Measurements from ENCODE around the gene TJAP1. TPM values are rescaled to one million over a fixed set of nuclear protein-coding genes. Genes with fewer than 3 reads are reported as not detected.

The TJAP1 gene
- total and polyA plus RNA-seq, 2 of the 8 experiments (the other 6 are each of a cell fraction or from before 2014, with no cell fraction given), result 30.7 to 40.4 TPM

GRCh38 chr6:43524483-43524961 is 47.2 kb downstream of the TJAP1 start:
- no peak overlapping the region for H4K5ac ChIP-seq (ENCODE audit: insufficient read length, low read depth, low read length)
- H3K9ac ChIP-seq (replicated peaks in 1 of 4; ENCODE audit: extremely low read depth in 1 of 4, low read depth in 3 of 4, low read length in 3 of 4), result no peak overlapping the region
- H3K4me1 ChIP-seq (replicated peaks in 1 of 4; ENCODE audit: control insufficient read depth in 3 of 4, insufficient read depth in 4 of 4, low read length in 3 of 4), result no peaks in the 10 kb centered on the region
- FAIRE-seq, result no peak
- H3K14ac ChIP-seq (ENCODE audit: insufficient read length), result no peak overlapping the region
- no peak overlapping the region for H3K18ac ChIP-seq (ENCODE audit: extremely low read depth, low read length)
- no peak overlapping the region for H4K91ac ChIP-seq (replicated peaks; ENCODE audit: insufficient read length, low read length)
- no peak overlapping the region for H3K56ac ChIP-seq (replicated peaks; ENCODE audit: insufficient read length, low read depth, low read length)
- POLR2A ChIA-PET (ENCODE audit: partially characterized antibody), result interaction anchor here (0.6 to 12.4 kb wide), 8 partner anchors 7 to 723 kb away, joined by 3 to 147 read pairs (median 4); partner anchors contain the start of genes LRRC73, POLH, POLR1C and XPO5
- no peak overlapping the region for H2BK12ac ChIP-seq (ENCODE audit: low read depth, low read length)
- no peak overlapping the region for H2AK5ac ChIP-seq (ENCODE audit: low read depth, low read length)
- TF ChIP-seq GTF2F1 (IDR thresholded peaks at IDR 0.05; ENCODE audit: borderline replicate concordance, low read depth, low read length) (no peak), CREB1 (IDR thresholded peaks at IDR 0.05) (no peak), TAF7 (optimal IDR thresholded peaks at IDR 0.05; ENCODE audit: borderline replicate concordance, low read depth, low read length) (no peak), POU5F1 (IDR thresholded peaks at IDR 0.05; ENCODE audit: low read depth, low read length) (no peak), SP4 (IDR thresholded peaks at IDR 0.05; ENCODE audit: low read length) (no peak), NRF1 (IDR thresholded peaks at IDR 0.05; ENCODE audit: low read depth, low read length) (no peak), ASH2L (IDR thresholded peaks at IDR 0.05; ENCODE audit: low read length) (no peak)
- H4K20me1 ChIP-seq (replicated peaks in 1 of 2; ENCODE audit: control insufficient read depth in 1 of 2, insufficient read depth in 2 of 2, low read length in 2 of 2), result peaks cover 6 to 7% of the 10 kb centered on the region in 2 experiments
- no peak overlapping the region for H3K4me2 ChIP-seq (ENCODE audit: insufficient read depth in 1 of 2, low read depth in 2 of 2, low read length in 2 of 2)
- H3K79me1 ChIP-seq (ENCODE audit: low read depth, low read length), result no peaks in the 10 kb centered on the region
- H2BK120ac ChIP-seq (replicated peaks; ENCODE audit: low read depth, low read length), result no peak overlapping the region
- H3K9me3 ChIP-seq (ENCODE audit: insufficient read depth in 2 of 2, low read depth in 1 of 2, low read length in 1 of 2), result no peaks in the 10 kb centered on the region
- no peaks in the 10 kb centered on the region for H3K79me2 ChIP-seq (ENCODE audit: control insufficient read depth in 1 of 2, insufficient read depth in 2 of 2, low read length in 2 of 2)
- H3K23ac ChIP-seq (ENCODE audit: insufficient read length), result no peak overlapping the region
- no peaks in the 10 kb centered on the region for H3K27me3 ChIP-seq (replicated peaks in 1 of 4; ENCODE audit: control insufficient read depth in 3 of 4, extremely low read depth in 1 of 4, insufficient read depth in 3 of 4, low read length in 3 of 4)
- peaks cover 66 to 98% (median 94%) of the 10 kb centered on the region in 4 experiments for H3K36me3 ChIP-seq (ENCODE audit: control insufficient read depth in 2 of 4, insufficient read depth in 4 of 4, low read length in 3 of 4)
- H3K23me2 ChIP-seq (ENCODE audit: low read depth, low read length), result no peaks in the 10 kb centered on the region
- H3K4ac ChIP-seq (replicated peaks; ENCODE audit: insufficient read length, low read depth, low read length), result no peak overlapping the region
- no peak overlapping the region for H3K27ac ChIP-seq (ENCODE audit: low read depth, low read length)
- no peak for DNase-seq (ENCODE audit: low read depth in 1 of 2, low spot score in 2 of 2)
- H2BK15ac ChIP-seq (ENCODE audit: low read length), result no peak overlapping the region
- no peak overlapping the region for H2BK20ac ChIP-seq (ENCODE audit: low read length)
- WGBS, 2 experiments (ENCODE audit: extremely low coverage in 1 of 2, insufficient coverage in 1 of 2, insufficient read length in 1 of 2, insufficient replicate concordance in 2 of 2, low coverage in 1 of 2, low lambda C conversion rate in 2 of 2, missing lambda C conversion rate in 1 of 2), result 89% methylated on average over 10 of the region's 10 CpGs; no CpG with 5 or more reads in 1 of the 2 experiments
- H4K8ac ChIP-seq (ENCODE audit: extremely low read depth, insufficient read depth, low read length), result no peak overlapping the region
- CTCF ChIA-PET (ENCODE audit: partially characterized antibody), result interaction anchor here (0.6 to 0.9 kb wide), 3 partner anchors 17 to 41 kb away, joined by 3 to 6 read pairs (median 3); no protein-coding TSS in a partner anchor
- H2AFZ ChIP-seq (ENCODE audit: low read length), result no peak overlapping the region
- no peak overlapping the region for H3K4me3 ChIP-seq (ENCODE audit: extremely low read depth in 1 of 4, insufficient read depth in 2 of 4, low read depth in 3 of 4, low read length in 4 of 4)
- no peak overlapping the region for H2BK5ac ChIP-seq (ENCODE audit: low read depth, low read length)

Measured in H1 (cell line).